Stimulated activated CD4-positive, alpha-beta T cell treated with anti-CD3 and anti-CD28 coated beads, TNF-alpha, amount 100 ng/mL, for 24 hours (primary cell): ENCODE measurements around the gene AQP4.

Source experiments
- DNase-seq, 3 experiments: peaks; one replicate each; pipeline ENCODE4 v3.0.0-alpha.2; 2020; ENCODE audit warnings: low read depth in 3 of 3

AQP4 gene

DNA sequence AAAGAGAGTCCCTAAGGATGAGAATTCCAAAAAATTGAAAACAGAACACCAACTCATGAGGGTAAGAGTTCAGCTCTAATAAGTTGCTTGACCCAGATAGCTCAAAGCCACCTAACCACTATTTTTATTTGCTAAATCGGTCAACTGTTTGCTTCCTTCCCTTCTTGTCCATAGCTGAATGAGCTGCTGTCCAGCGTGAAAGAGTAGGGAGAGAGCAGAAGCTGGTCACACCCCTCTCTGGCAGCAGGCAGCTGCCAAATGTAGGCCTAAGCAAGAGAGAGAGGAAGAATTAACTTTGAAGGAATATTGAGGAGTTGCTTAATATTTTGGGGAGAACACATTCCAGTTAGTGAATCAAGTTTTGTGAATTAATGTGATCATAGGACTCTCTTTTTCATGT, 25.9 kb downstream of the AQP4 start:
- DNase-seq = no peak

DNA sequence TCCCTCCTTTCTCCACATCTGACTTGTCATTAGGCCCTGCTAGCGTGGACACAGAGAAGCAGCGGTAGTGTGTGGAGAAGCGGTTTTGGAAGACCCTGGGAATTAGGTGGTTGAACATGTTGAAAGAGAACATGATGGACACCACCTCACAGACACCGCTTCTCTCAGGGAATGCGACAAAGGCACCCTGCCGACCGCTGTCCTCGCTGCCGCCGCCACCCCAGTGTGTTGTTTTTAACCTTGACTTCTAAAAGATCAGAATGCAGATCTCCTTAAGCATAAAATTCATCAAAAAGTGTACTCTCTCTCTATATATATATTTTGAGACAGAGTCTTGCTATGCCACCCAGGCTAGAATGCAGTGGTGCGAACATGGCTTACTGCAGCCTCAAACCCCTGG, 33.2 kb downstream of the AQP4 start:
- no peak for DNase-seq

DNA sequence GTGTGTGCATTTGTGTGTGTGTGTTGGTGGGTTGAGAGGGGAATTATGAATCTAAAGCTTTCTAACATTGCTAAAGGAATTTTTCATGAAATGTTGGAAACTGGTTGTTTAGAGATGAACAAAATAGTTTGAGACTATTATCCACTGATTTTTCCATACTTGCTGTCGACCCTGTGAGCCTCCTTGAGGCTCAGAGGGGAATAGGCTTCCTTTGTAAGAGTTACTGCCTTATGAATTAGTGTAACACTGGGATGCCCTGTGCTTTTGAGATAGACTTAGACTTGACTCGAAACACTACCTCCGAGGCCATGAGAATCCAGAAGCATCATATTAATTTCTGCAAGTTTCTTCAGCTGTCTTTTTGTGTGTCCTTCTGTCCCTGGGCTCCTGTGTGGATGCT, 37.9 kb downstream of the AQP4 start:
- DNase-seq = no peak

DNA sequence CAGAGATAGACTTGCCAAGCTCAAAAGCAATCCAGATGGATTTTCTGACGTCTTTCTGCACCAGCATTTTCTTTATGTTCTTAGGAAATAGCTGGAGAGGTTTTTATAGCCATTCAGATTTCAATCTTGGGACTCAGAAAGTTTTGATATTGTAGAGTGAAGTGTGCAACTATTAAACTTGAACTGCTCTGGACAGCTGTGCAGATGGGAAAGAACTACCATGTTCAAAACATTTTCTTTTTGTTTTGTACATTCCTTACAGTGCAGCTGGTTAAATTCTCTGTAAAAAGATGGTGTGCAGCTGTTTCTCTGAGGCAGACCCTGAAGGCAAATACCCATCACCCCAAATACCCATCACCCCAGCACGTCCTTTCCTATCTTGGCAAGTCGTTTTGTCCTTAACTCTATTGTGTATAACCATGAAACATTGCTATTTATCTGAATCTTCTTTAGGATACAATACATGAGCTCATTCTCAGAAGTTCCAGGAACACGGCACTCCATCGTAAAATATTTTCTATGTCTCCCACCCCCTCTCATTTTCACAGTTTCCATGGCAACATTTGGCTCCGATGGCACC, 38.8 kb downstream of the AQP4 start:
- no peak for DNase-seq

DNA sequence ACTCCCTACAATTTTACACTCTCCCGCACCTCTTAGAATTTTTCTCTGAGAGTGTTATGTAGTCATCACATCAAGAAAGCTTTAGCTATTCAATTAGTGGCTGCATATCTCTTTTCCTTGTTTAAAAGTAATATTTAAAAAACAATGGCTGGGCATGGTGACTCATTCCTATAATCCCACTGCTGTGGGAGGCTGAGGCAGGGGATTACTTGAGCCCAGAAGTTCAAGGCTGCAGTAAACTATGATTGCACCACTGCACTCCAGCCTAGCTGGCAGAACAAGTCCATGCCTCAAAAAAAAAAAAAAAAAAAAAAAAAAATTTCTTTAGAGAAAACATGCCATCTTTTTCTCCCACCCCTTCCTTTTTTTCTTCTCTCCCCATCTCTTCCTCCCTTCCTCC, 44.3 kb downstream of the AQP4 start:
- DNase-seq = no peak

DNA sequence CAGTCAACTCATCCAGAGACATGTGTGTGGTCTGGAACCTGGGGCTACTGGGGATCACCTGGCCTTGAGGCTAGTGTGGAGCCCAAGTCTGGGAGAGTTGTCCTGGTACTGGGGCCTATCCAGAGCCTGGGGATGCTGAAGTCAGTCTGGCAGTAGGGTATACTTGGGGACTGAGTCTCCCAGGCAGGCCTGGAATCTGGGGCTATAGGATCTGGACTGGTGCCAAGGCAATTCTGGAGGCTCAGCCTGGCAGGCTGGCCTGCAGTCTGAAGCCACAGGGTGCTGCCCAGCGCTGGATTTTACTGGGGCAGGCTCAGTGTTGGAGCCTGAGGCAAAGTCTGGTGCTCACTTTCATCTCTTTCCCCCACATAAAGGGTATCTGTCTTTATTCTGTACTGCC, 46.5 kb downstream of the AQP4 start:
- DNase-seq = no peak

DNA sequence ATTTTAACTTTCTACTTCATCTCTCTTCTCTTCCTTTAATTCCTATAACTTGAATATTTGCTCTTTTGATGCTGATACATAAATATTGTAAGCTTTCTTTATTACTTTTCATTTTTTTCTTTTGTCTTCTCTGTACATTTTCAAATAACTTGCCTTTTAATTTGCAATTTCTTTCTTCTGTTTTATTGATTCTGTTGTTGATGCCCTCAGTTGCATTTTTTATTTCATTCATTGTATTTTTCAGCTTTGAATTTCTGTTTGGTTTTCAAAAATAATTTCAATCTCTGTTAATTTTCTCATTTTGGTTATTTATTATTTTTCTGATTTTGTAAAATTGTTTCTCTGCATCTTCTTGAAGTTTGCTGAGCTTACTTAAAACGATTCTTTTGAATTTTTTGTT, 47.0 kb downstream of the AQP4 start:
- no peak for DNase-seq

DNA sequence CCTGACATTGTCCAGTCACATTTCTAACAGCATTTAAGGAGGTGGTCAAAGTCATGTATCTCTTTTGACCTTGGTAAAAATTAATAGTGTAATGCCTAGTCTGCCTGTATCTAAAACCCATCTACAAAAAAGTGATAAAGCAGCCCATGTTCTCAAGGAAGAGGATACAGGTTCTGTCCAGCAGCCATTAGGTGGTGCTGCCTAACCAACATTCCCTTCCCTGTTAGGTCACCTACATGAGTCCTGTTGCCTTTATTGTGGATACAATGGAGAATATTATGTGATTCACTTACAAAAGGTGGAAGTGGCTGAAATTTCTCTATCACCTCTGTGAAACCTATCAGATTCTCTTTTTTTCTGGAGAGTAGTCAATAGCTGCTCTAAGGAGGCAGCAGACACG, 52.5 kb downstream of the AQP4 start:
- DNase-seq = no peak

DNA sequence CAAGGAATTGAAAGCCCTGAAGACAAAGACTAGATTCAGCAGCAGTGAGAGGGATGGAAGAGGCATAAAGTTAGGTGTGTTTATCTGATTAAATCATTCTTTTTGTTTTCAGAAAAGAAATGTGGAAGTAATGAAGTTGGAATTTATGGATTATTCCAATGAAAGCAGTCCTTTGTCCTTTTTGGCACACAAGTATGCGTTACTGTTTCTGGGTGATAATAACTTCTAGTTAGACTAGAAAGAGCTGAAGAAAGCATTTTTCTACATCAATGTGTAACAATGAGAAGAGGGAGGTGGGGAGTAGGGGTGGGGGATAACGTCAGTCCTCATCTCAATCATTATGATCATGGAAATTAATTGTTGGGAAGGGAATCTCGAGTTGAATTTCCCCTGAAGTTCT, 53.0 kb downstream of the AQP4 start:
- no peak for DNase-seq

DNA sequence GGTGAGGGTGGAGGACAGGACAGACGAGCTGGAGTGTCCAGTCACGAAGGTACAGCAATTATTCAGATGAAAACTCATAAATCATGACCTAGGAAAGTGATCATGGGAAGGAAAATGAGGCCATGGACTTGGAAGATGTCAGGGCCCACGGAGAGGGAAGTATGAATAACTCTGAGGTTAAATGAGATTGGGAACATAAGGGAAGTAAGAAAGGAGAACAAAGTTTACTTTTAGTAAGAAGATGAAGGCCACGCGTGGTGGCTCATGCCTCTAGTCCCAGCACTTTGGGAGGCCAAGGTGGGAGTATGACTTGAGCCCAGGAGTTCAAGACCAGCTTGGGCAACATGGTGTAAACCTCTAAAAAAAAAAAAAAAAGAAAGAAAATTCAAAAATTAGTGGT, 56.2 kb downstream of the AQP4 start:
- DNase-seq = no peak

DNA sequence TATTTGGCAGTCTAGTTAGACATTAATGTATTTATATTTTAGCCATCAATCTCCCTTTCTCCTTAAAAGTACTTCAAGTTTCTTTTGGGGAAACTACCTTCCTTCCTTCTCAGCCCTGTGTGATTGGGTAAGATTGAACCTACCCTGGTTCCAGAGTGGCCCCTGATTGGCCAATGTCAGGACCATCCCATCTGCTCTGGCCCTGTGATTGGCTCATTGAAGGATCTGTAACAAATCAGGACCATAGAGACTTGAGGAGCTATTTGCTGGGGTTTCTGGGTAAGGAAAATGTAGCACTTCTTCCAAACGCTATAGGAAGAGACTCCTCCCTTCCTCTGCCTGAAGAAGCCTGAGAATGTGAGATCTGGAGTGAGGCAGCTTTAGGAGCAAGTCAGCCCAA, 59.3 kb downstream of the AQP4 start:
- DNase-seq = no peak

DNA sequence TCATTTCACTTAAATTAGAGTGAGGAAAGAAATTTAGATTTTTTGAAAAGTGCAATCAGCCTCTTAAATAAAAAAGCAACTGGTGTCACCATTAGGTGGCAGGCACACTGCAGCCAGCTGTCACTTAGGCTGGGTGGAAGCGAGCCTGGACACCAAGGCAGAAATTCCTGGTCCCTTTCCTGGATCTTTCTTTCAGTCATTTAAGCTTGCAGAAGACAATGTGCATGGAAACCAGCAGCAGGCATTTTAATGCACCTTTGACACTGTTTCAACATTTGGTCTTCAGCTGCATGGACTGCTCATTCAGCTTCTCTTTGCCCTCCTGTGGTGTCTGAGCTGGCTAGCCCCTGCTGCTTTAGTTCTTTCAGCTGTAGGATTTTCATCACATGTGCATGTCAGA, 61.0 kb downstream of the AQP4 start:
- DNase-seq = no peak

DNA sequence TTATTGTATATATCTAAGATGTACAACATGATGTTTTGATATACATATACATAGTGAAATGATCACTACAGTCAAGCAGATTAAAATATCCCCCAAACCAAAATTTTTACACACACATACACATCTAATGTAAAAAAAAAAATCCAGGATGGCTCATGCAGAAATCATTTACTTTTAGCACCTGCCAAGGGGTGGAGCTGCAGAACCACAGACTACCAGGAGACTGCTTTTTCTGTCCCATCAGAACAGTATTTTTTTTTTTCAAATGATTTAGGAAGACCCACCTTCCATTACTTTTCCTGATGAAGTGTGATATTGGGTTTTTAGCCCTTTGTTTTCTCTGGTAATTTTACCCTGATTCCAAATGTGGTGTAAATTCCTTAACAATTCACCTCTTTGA, 61.9 kb downstream of the AQP4 start:
- DNase-seq = no peak

DNA sequence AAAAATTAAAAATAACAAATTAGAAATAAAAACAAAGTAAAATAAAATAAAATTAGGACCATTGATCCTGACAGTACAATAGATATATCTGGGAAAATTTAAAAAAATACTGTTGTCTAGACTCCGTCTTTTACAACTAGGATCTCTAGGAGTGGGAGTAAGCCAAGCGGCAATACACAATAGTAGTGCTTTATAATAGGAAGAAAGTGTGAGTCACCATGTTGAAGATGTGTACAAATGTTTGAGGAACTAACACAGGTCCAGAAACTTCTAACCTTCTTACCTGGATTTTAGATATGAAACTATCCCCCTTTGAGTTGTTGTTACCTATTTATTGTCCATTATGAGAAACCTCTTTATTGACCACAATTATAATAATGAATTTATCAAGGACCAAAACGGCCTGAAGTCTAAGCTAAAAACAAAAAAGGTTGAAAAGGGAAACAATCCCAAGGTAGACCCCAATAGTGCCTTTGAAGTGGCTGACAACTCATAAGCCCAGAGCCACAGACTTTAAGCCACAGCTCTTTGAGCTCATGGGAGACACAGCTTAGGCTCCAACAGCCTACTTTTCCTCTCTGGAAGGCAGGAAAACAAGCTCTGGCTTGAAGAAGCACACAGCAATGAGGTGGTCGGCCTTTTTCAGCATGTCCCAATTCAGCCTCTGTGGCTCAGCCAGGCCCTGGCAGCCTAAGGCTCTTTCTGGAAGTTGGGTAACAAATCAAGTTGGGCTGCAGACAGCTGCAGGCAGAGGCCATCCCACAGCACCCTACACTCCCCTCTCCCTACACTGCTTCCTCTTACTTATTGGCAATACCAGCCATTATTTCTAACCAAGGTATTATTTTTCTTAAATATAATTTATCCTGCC, 62.9 kb downstream of the AQP4 start:
- no peak for DNase-seq
